K562 (cell line): Measurements from ENCODE around the gene SYS1. TPM values are rescaled to one million over a fixed set of nuclear protein-coding genes. Genes with fewer than 3 reads are reported as not detected.

ENCODE experiments used
- ATAC-seq: fragments of 200-7000 bp; cut with Tn5 transposase; 3 replicates; pipeline ENCODE4 v1.9.1; 2020; ENCODE audit warnings: moderate library complexity
- BruUV-seq: library from RNA; stranded (reverse); fragments of 400-500 nt; replicated peaks from 2 replicates; lab custom pipeline; 2021; lab: Mats Ljungman, UMichigan
- CTCF ChIA-PET: fragments of 300-600 bp; formaldehyde crosslinking; extraction: SDS; loops from one replicate; lab custom pipeline; 2021; ENCODE audit warnings: low intra/inter-chr PET ratio; lab: Yijun Ruan, JAX
- POLR2A ChIA-PET: fragments of 300-600, 350-650 bp; sonication (Branson Sonifier 250); formaldehyde crosslinking; extraction: SDS; loops from one replicate; lab custom pipeline; 2021; ENCODE audit warnings: antibody characterized with exemption, inconsistent platforms; lab: Yijun Ruan, JAX
- DNase-seq, 4 experiments: peaks; one replicate each; pipeline versions ENCODE4 v3.0.0 to v3.0.0-alpha.2; 2011 to 2018; ENCODE audit warnings: low spot score in 3 of 4, mixed read lengths in 3 of 4; ENCODE audit errors: extremely low read depth in 1 of 4
- FAIRE-seq: peaks from 2 replicates; lab custom pipeline; 2011; peaks lifted over from hg19 to GRCh38; lab: Jason Lieb, UNC
- H2AFZ ChIP-seq: 2 replicates; pipeline ENCODE4 v1.6.0; 2011; ENCODE audit warnings: low read depth, low read length, control low read depth, inconsistent platforms
- H3K27ac ChIP-seq: fragments of 200-600 bp; 3 replicates; pipeline ENCODE4 v1.8.0; 2011; ENCODE audit warnings: low read depth, mild to moderate bottlenecking, control low read depth, inconsistent platforms, low read length, moderate library complexity, mixed read lengths; ENCODE audit errors: extremely low read depth
- H3K27me3 ChIP-seq, 2 experiments: fragments of 300-600 bp in 1 of 2; 2 replicates in 1 of 2; 3 replicates in 1 of 2; pipeline versions ENCODE4 v1.6.0 to v1.8.0; 2011; ENCODE audit warnings: inconsistent platforms in 2 of 2, low read length in 2 of 2, mild to moderate bottlenecking in 1 of 2, mixed read lengths in 1 of 2, moderate library complexity in 1 of 2; ENCODE audit not compliant: control insufficient read depth in 2 of 2, insufficient read depth in 2 of 2
- H3K36me3 ChIP-seq: fragments of 300-600 bp; 3 replicates; pipeline ENCODE4 v1.8.0; 2011; ENCODE audit warnings: mild to moderate bottlenecking, low read length, inconsistent platforms; ENCODE audit not compliant: control insufficient read depth, insufficient read depth
- H3K4me1 ChIP-seq, 2 experiments: fragments of 200-600 bp in 1 of 2; replicated peaks in 1 of 2; 2 replicates in 1 of 2; 3 replicates in 1 of 2; pipeline versions ENCODE4 v1.5.1 to v1.8.0; 2011; ENCODE audit warnings: inconsistent platforms in 2 of 2, low read length in 2 of 2, mild to moderate bottlenecking in 1 of 2, mixed read lengths in 1 of 2, moderate library complexity in 1 of 2; ENCODE audit not compliant: control insufficient read depth in 2 of 2, insufficient read depth in 2 of 2
- H3K4me2 ChIP-seq: 2 replicates; pipeline ENCODE4 v1.6.1; 2011; ENCODE audit warnings: low read length, control low read depth, inconsistent platforms, mixed read lengths; ENCODE audit not compliant: insufficient read depth
- H3K4me3 ChIP-seq: fragments of 200-600 bp; sonication (generic), shearing (Covaris generic); 2 replicates; pipeline ENCODE4 v1.5.1; 2016; ENCODE audit warnings: control low read depth, inconsistent platforms
- H3K79me2 ChIP-seq: fragments of 200-600 bp; 3 replicates; pipeline ENCODE4 v1.8.0; 2011; ENCODE audit warnings: low read length, inconsistent platforms; ENCODE audit not compliant: control insufficient read depth, insufficient read depth
- H3K9ac ChIP-seq, 2 experiments: 2 replicates each; pipeline versions ENCODE4 v1.6.0 to v1.6.1; 2011; ENCODE audit warnings: low read depth in 2 of 2, low read length in 2 of 2, control low read depth in 1 of 2, inconsistent platforms in 1 of 2, mild to moderate bottlenecking in 1 of 2, mixed read lengths in 1 of 2; ENCODE audit not compliant: insufficient read depth in 1 of 2
- H3K9me1 ChIP-seq: one replicate; pipeline ENCODE4 v1.6.0; 2011; ENCODE audit warnings: inconsistent platforms, mild to moderate bottlenecking, low read length, moderate library complexity; ENCODE audit not compliant: control insufficient read depth, insufficient read depth
- H3K9me3 ChIP-seq: replicated peaks from 2 replicates; pipeline ENCODE4 v1.5.1; 2011; ENCODE audit warnings: low read depth, low read length, inconsistent platforms; ENCODE audit not compliant: control insufficient read depth, insufficient read depth
- H4K20me1 ChIP-seq: replicated peaks from 2 replicates; pipeline ENCODE4 v1.6.1; 2011; ENCODE audit warnings: low read length, inconsistent platforms, mixed read lengths; ENCODE audit not compliant: control insufficient read depth, insufficient read depth
- CEBPB ChIP-seq: fragments of 450-650 bp; IDR thresholded peaks from 2 replicates; pipeline ENCODE4 v1.6.1; 2016; ENCODE audit warnings: missing genetic modification characterization, missing compliant biosample characterization
- CEBPG ChIP-seq, 3 experiments: fragments of 200-800 bp in 1 of 3; sonication (Bioruptor generic) in 1 of 3; sonication (generic) in 1 of 3; formaldehyde crosslinking in 1 of 3; IDR thresholded peaks in 2 of 3; conservative IDR thresholded peaks in 1 of 3; 2 replicates each; pipeline versions ENCODE4 v1.6.1 to v1.8.0; 2016 to 2022; ENCODE audit warnings: missing compliant biosample characterization in 2 of 3, missing genetic modification characterization in 2 of 3, mild to moderate bottlenecking in 1 of 3, missing genetic modification reagents in 1 of 3
- COPS2 ChIP-seq: fragments of 450-650 bp; conservative IDR thresholded peaks from 2 replicates; pipeline ENCODE4 v1.6.1; 2016; ENCODE audit warnings: mild to moderate bottlenecking, moderate library complexity
- E2F6 ChIP-seq, 2 experiments: IDR thresholded peaks; 2 replicates each; pipeline ENCODE4 v1.6.1; 2011; ENCODE audit warnings: borderline replicate concordance in 1 of 2, control low read depth in 1 of 2, low read depth in 1 of 2, low read length in 1 of 2, mild to moderate bottlenecking in 1 of 2, mixed read lengths in 1 of 2, moderate library complexity in 1 of 2; ENCODE audit not compliant: insufficient read depth in 1 of 2, insufficient read length in 1 of 2, poor library complexity in 1 of 2, severe bottlenecking in 1 of 2; ENCODE audit errors: extremely low read depth in 1 of 2
- FOXK1 ChIP-seq: sonication (generic); formaldehyde crosslinking; IDR thresholded peaks from 2 replicates; pipeline ENCODE4 v1.8.0; 2022; ENCODE audit warnings: missing genetic modification reagents, mild to moderate bottlenecking, borderline replicate concordance
- HDAC1 ChIP-seq, 2 experiments: fragments of 450-650 bp; IDR thresholded peaks; 2 replicates each; pipeline ENCODE4 v1.6.1; 2016 to 2017; ENCODE audit warnings: inconsistent platforms in 1 of 2, mild to moderate bottlenecking in 1 of 2, moderate library complexity in 1 of 2
- HDAC6 ChIP-seq: IDR thresholded peaks from 2 replicates; pipeline ENCODE4 v1.6.1; 2012; ENCODE audit warnings: low read depth, mild to moderate bottlenecking, control low read depth, inconsistent platforms, low read length, moderate library complexity
- MTA1 ChIP-seq: fragments of 450-650 bp; IDR thresholded peaks from 2 replicates; pipeline ENCODE4 v1.6.1; 2017; ENCODE audit warnings: borderline replicate concordance
- MTA3 ChIP-seq: fragments of 450-650 bp; formaldehyde crosslinking; IDR thresholded peaks from 2 replicates; pipeline ENCODE4 v1.6.1; 2017; ENCODE audit warnings: mild to moderate bottlenecking, borderline replicate concordance
- OTX1 ChIP-seq: fragments of 450-650 bp; formaldehyde crosslinking; IDR thresholded peaks from 2 replicates; pipeline ENCODE4 v1.4.0; 2022; ENCODE audit warnings: mild to moderate bottlenecking
- RBM25 ChIP-seq: fragments of 200-400 bp; formaldehyde crosslinking; IDR thresholded peaks from 2 replicates; pipeline ENCODE4 v1.6.1; 2018; ENCODE audit warnings: low read length, low read depth, moderate library complexity; ENCODE audit not compliant: severe bottlenecking
- SAP30 ChIP-seq: fragments of 200-600 bp; sonication (generic); IDR thresholded peaks from 2 replicates; pipeline ENCODE4 v1.6.1; 2012; ENCODE audit warnings: borderline replicate concordance, low read depth, mild to moderate bottlenecking, moderate library complexity, low read length, control low read depth, inconsistent platforms; ENCODE audit not compliant: insufficient read depth, poor library complexity, severe bottlenecking
- VEZF1 ChIP-seq: fragments of 200-800 bp; sonication (Bioruptor generic); IDR thresholded peaks from 2 replicates; pipeline ENCODE4 v1.6.1; 2017; ENCODE audit warnings: missing genetic modification characterization, missing compliant biosample characterization
- ZBTB1 ChIP-seq: sonication (generic); formaldehyde crosslinking; IDR thresholded peaks from 2 replicates; pipeline ENCODE4 v1.8.1; 2023; ENCODE audit warnings: missing genetic modification reagents, low read depth, mild to moderate bottlenecking, borderline replicate concordance
- ZBTB12 ChIP-seq: fragments of 250-450 bp; sonication (Bioruptor Pico); IDR thresholded peaks from 2 replicates; pipeline ENCODE4 v1.4.0; 2020
- ZNF239 ChIP-seq: fragments of 250-450 bp; sonication (Bioruptor Pico); IDR thresholded peaks from 2 replicates; pipeline ENCODE4 v1.4.0; 2020; ENCODE audit warnings: mild to moderate bottlenecking
- WGBS: fragments of 100-300 bp; shearing (Covaris generic); methylation state at CpG from one replicate; pipeline ENCODE4 v1.1.6; 2016; ENCODE audit warnings: low coverage, mixed read lengths; ENCODE audit not compliant: insufficient coverage; ENCODE audit errors: missing lambda C conversion rate; 5-methylcytosine and 5-hydroxymethylcytosine counted together
- in situ Hi-C: fragments of 300-500 bp; cut with MboI; formaldehyde crosslinking; loops from 4 replicates; pipeline ENCODE4 v1.15.0; 2018; ENCODE audit warnings: inconsistent platforms, mixed read lengths
- intact Hi-C: fragments of 100-400 bp; cut with micrococcal nuclease; formaldehyde crosslinking; loops from 2 replicates; pipeline ENCODE4 v1.14.2; 2022
- polyA plus RNA-seq, 8 experiments: library from polyadenylated mRNA; depleted of rRNA in 4 of 8; stranded (reverse) in 5 of 8; unstranded in 3 of 8; fragments of >200 nt; fragmentation: Nextera tagmentation in 2 of 8; fragmentation: Illumina TruSeq in 1 of 8; extraction: Ambion mirVana in 2 of 8; extraction: Trizol in 1 of 8; gene quantifications; 2 replicates each; pipeline versions ENCODE4 v1.2.1 to v1.2.3, GENCODE V29; 2011 to 2014; ENCODE audit warnings: inconsistent platforms in 1 of 8, missing spikeins in 1 of 8
- total RNA-seq, 7 experiments: library from RNA; depleted of rRNA in 6 of 7; stranded (reverse); fragments of >200 nt in 6 of 7; fragmentation: Illumina TruSeq in 2 of 7; extraction: Trizol in 2 of 7; gene quantifications; 2 replicates each; pipeline versions ENCODE4 v1.2.1 to v1.2.3, GENCODE V29; 2011 to 2021; ENCODE audit warnings: low replicate concordance in 1 of 7

SYS1 gene
- total and polyA plus RNA-seq, 9 of the 15 experiments (the other 6 are each of a cell fraction or from before 2014, with no cell fraction given), result 11.1 to 25.2 (median 17.5) TPM

- in situ Hi-C loops, result no loop called here
- Histone ChIP-seq H3K4me2 (peak overlapping the region; percentile 42), H3K9ac (peak overlapping the region in 1 of 2 experiments; percentile 17; a peak in 1 of 4 replicates), H3K4me1 (peaks cover 5 to 24% of the 10 kb centered on the region in 2 experiments), H3K27me3 (no peaks in the 10 kb centered on the region), H2AFZ (peak overlapping the region; percentile 96), H3K79me2 (peaks cover 2% of the 10 kb centered on the region; the same call in 2 of the 3 replicates), H3K36me3 (no peaks in the 10 kb centered on the region), H3K27ac (peak overlapping the region; percentile 22; the same call in 2 of the 3 replicates), H4K20me1 (no peaks in the 10 kb centered on the region), H3K4me3 (no peak overlapping the region), H3K9me3 (no peaks in the 10 kb centered on the region), H3K9me1 (no peaks in the 10 kb centered on the region)
- ChIA-PET POLR2A (interaction anchor here (0.6 to 3.1 kb wide), 5 partner anchors 11 to 259 kb away, joined by 3 to 14 read pairs (median 3); no protein-coding TSS in a partner anchor), CTCF (no interaction called here)
- BruUV-seq, result no TSS peak
- DNase-seq (peak in 2 of 4 experiments; percentile 51 to 55), FAIRE-seq (peak; percentile 55), ATAC-seq (no peak)
- 27% methylated on average over 10 of the region's 10 CpGs for WGBS
- intact Hi-C loops, result no loop called here
- no peak for TF ChIP-seq ZBTB1
- TF ChIP-seq ZNF239 (CRISPR knock-in tag), result peak; percentile 13; the same call in 1 of the 2 replicates
- TF ChIP-seq RBM25, result peak; percentile 30
- peak in 1 of 2 experiments; percentile 39 for TF ChIP-seq E2F6 (IDR thresholded peaks at IDR 0.05; ENCODE audit: borderline replicate concordance in 1 of 2, extremely low read depth in 1 of 2, insufficient read depth in 1 of 2, insufficient read length in 1 of 2, low read depth in 1 of 2, low read length in 1 of 2, poor library complexity in 1 of 2, severe bottlenecking in 1 of 2)
- peak in 1 of 2 experiments; percentile 50; a peak in 1 of 4 replicates for TF ChIP-seq HDAC1 (IDR thresholded peaks at IDR 0.05)
- peak; percentile 75 for TF ChIP-seq CEBPB (tag)
- TF ChIP-seq OTX1, result peak; percentile 50; the same call in 1 of the 2 replicates
- TF ChIP-seq MTA1, result 0 out of 2 replicates have a peak, but pooled peaks have one; percentile 15
- TF ChIP-seq COPS2, result no peak
- no peak for TF ChIP-seq MTA3
- TF ChIP-seq VEZF1 (CRISPR knock-in tag), result peak; percentile 65
- no peak for TF ChIP-seq HDAC6
- TF ChIP-seq SAP30, result peak; percentile 31
- TF ChIP-seq ZBTB12 (CRISPR knock-in tag), result no peak
- no peak for TF ChIP-seq FOXK1 (CRISPR knock-in tag)
- TF ChIP-seq CEBPG (CRISPR knock-in tag; IDR thresholded peaks at IDR 0.05), result no peak
- peak; percentile 62 to 73 for TF ChIP-seq CEBPG (tag; conservative IDR thresholded peaks at IDR 0.05 in 1 of 2, IDR thresholded peaks at IDR 0.05 in 1 of 2)
Observed at GRCh38 chr20:45358282-45359068, 4.5 kb upstream of the SYS1 start.
